CD4-positive, CD25-positive, alpha-beta regulatory T cell (primary cell): ENCODE measurements around the gene ACADS. TPM values are rescaled to one million over a fixed set of nuclear protein-coding genes. Genes with fewer than 3 reads are reported as not detected.

ENCODE experiments used
- ATAC-seq, 2 donors: fragments of 150-1000 bp; cut with Tn5 transposase; one replicate each; pipeline ENCODE4 v1.10.0; 2021; ENCODE audit warnings: low read depth in 2 of 2, moderate number of reproducible peaks in 2 of 2, moderate library complexity in 1 of 2
- DNase-seq, 3 donors: peaks; one replicate each; pipeline versions ENCODE4 v3.0.0 to v3.0.0-alpha.2; 2012 to 2022; ENCODE audit warnings: mixed read lengths in 1 of 3
- H3K27ac ChIP-seq: one replicate; pipeline ENCODE4 v1.7.0; 2013; ENCODE audit warnings: mild to moderate bottlenecking, low read length; ENCODE audit not compliant: insufficient read depth, poor library complexity, severe bottlenecking
- H3K27me3 ChIP-seq: one replicate; pipeline ENCODE4 v1.7.0; 2013; ENCODE audit warnings: low read length; ENCODE audit not compliant: control insufficient read depth, insufficient read depth
- H3K36me3 ChIP-seq: one replicate; pipeline ENCODE4 v1.7.0; 2013; ENCODE audit warnings: mild to moderate bottlenecking, low read length, moderate library complexity; ENCODE audit not compliant: control insufficient read depth, insufficient read depth
- H3K4me1 ChIP-seq: 2 replicates; pipeline ENCODE4 v1.7.0; 2013; ENCODE audit warnings: mild to moderate bottlenecking, low read length; ENCODE audit not compliant: insufficient read depth, control insufficient read depth, poor library complexity, severe bottlenecking
- H3K4me3 ChIP-seq: one replicate; pipeline ENCODE4 v1.7.0; 2013; ENCODE audit warnings: low read depth, mild to moderate bottlenecking, low read length, moderate library complexity
- H3K9me3 ChIP-seq, 2 experiments: 1 replicate in 1 of 2; 2 replicates in 1 of 2; pipeline ENCODE4 v1.7.0; 2013; ENCODE audit warnings: low read length in 2 of 2, mild to moderate bottlenecking in 1 of 2, moderate library complexity in 1 of 2; ENCODE audit not compliant: control insufficient read depth in 2 of 2
- H3K27ac Mint-ChIP-seq, 3 donors: one replicate each; pipeline ENCODE4 v1.8.0; 2020 to 2022; ENCODE audit warnings: mild to moderate bottlenecking in 3 of 3, mixed read lengths in 3 of 3, moderate library complexity in 2 of 3
- H3K27me3 Mint-ChIP-seq: one replicate; pipeline ENCODE4 v1.8.0; 2022; ENCODE audit warnings: mild to moderate bottlenecking, mixed read lengths
- H3K36me3 Mint-ChIP-seq: one replicate; pipeline ENCODE4 v1.8.0; 2020; ENCODE audit warnings: mixed read lengths
- H3K4me1 Mint-ChIP-seq, 4 donors: one replicate each; pipeline ENCODE4 v1.8.0; 2020 to 2022; ENCODE audit warnings: mixed read lengths in 4 of 4, mild to moderate bottlenecking in 1 of 4
- H3K4me3 Mint-ChIP-seq, 4 donors: one replicate each; pipeline ENCODE4 v1.8.0; 2020 to 2022; ENCODE audit warnings: mild to moderate bottlenecking in 4 of 4, mixed read lengths in 4 of 4, moderate library complexity in 3 of 4
- H3K9me3 Mint-ChIP-seq, 7 donors: one replicate each; pipeline ENCODE4 v1.8.0; 2020 to 2022; ENCODE audit warnings: mixed read lengths in 7 of 7, mild to moderate bottlenecking in 3 of 7, moderate library complexity in 2 of 7
- polyA plus RNA-seq, 4 donors: library from polyadenylated mRNA; unstranded; fragments of 300-500 nt; fragmentation: Illumina TruSeq; gene quantifications; one replicate each; pipeline ENCODE4 v1.2.3, GENCODE V29; 2021
- total RNA-seq: library from RNA; stranded (reverse); gene quantifications from one replicate; pipeline ENCODE4 v1.2.3, GENCODE V29; 2022

The ACADS gene, protein sequence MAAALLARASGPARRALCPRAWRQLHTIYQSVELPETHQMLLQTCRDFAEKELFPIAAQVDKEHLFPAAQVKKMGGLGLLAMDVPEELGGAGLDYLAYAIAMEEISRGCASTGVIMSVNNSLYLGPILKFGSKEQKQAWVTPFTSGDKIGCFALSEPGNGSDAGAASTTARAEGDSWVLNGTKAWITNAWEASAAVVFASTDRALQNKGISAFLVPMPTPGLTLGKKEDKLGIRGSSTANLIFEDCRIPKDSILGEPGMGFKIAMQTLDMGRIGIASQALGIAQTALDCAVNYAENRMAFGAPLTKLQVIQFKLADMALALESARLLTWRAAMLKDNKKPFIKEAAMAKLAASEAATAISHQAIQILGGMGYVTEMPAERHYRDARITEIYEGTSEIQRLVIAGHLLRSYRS
- total RNA-seq (10.9 TPM), polyA plus RNA-seq (10 to 100 TPM; 26.6 to 29.8 (median 27.4) TPM)

- no peaks in the 10 kb centered on the region for H3K27me3 ChIP-seq
- peak; percentile 85 to 89 (median 86) for DNase-seq
- no peaks in the 10 kb centered on the region for H3K9me3 ChIP-seq
- ATAC-seq, result peak; percentile 100
- peak within 1 kb of the TSS; percentile 68 for H3K4me3 ChIP-seq
- H3K36me3 ChIP-seq, result peaks cover 26% of the 10 kb centered on the region
- peak within 1 kb of the TSS; percentile 86 to 95 (median 94) for H3K4me3 Mint-ChIP-seq
- H3K36me3 Mint-ChIP-seq, result peaks cover 26% of the 10 kb centered on the region
- H3K27ac ChIP-seq, result peak within 1 kb of the TSS; percentile 31
- peaks cover 13% of the 10 kb centered on the region for H3K4me1 ChIP-seq
- peaks cover 0 to 5% (median 0%) of the 10 kb centered on the region in 7 donors for H3K9me3 Mint-ChIP-seq
- H3K27ac Mint-ChIP-seq, result peak within 1 kb of the TSS in 2 of 3 donors; percentile 90 to 96
- H3K27me3 Mint-ChIP-seq, result no peaks in the 10 kb centered on the region
- peaks cover 0 to 28% (median 19%) of the 10 kb centered on the region in 4 donors for H3K4me1 Mint-ChIP-seq
Measured at GRCh38 chr12:120725659-120726509, at the start of gene ACADS. Gene ACADS (plus strand): TSS chr12:120725826. CDS start chr12:120725886, 60 bp downstream.

- H3K27me3 ChIP-seq, result no peaks in the 10 kb centered on the region
- Mint-ChIP-seq H3K9me3 (peaks cover 0 to 3% (median 0%) of the 10 kb centered on the region in 7 donors), H3K27ac (peak overlapping the region in 2 of 3 donors; percentile 60 to 76), H3K4me1 (peaks cover 0 to 6% (median 3%) of the 10 kb centered on the region in 4 donors), H3K4me3 (no peak overlapping the region), H3K27me3 (peaks cover 22% of the 10 kb centered on the region), H3K36me3 (no peaks in the 10 kb centered on the region)
- peak in 1 of 3 donors; percentile 68 for DNase-seq
- peaks cover 7% of the 10 kb centered on the region for H3K4me1 ChIP-seq
- no peaks in the 10 kb centered on the region for H3K36me3 ChIP-seq
- H3K9me3 ChIP-seq, result no peaks in the 10 kb centered on the region
- peak; percentile 65 for ATAC-seq
- no peak overlapping the region for H3K4me3 ChIP-seq
- H3K27ac ChIP-seq, result no peak overlapping the region
Measured at GRCh38 chr12:120677765-120678473, 47.7 kb upstream of the ACADS start.

GRCh38 chr12:120678572-120678971 lies 47.1 kb upstream of the ACADS start:
- no peak overlapping the region for H3K4me3 Mint-ChIP-seq
- H3K4me1 ChIP-seq, result peaks cover 7% of the 10 kb centered on the region
- H3K27me3 Mint-ChIP-seq, result peaks cover 22% of the 10 kb centered on the region
- no peak overlapping the region for H3K27ac ChIP-seq
- H3K36me3 Mint-ChIP-seq, result no peaks in the 10 kb centered on the region
- peak in 1 of 3 donors; percentile 44 for DNase-seq
- ATAC-seq, result no peak
- H3K4me1 Mint-ChIP-seq, result peaks cover 0 to 6% (median 3%) of the 10 kb centered on the region in 4 donors
- H3K9me3 Mint-ChIP-seq, result peaks cover 0 to 3% (median 0%) of the 10 kb centered on the region in 7 donors
- peak overlapping the region in 1 of 3 donors; percentile 60 for H3K27ac Mint-ChIP-seq
- H3K9me3 ChIP-seq, result no peaks in the 10 kb centered on the region
- no peak overlapping the region for H3K4me3 ChIP-seq
- no peaks in the 10 kb centered on the region for H3K27me3 ChIP-seq
- no peaks in the 10 kb centered on the region for H3K36me3 ChIP-seq

GRCh38 chr12:120680165-120680738 lies 45.4 kb upstream of the ACADS start:
- Histone ChIP-seq H3K4me1 (peaks cover 7% of the 10 kb centered on the region), H3K4me3 (no peak overlapping the region), H3K36me3 (no peaks in the 10 kb centered on the region), H3K27me3 (no peaks in the 10 kb centered on the region), H3K9me3 (no peaks in the 10 kb centered on the region), H3K27ac (no peak overlapping the region)
- Mint-ChIP-seq H3K4me3 (no peak overlapping the region), H3K36me3 (no peaks in the 10 kb centered on the region), H3K9me3 (no peaks in the 10 kb centered on the region), H3K27me3 (peaks cover 15% of the 10 kb centered on the region), H3K4me1 (peaks cover 0 to 7% (median 3%) of the 10 kb centered on the region in 4 donors), H3K27ac (no peak overlapping the region)
- ATAC-seq, result no peak
- DNase-seq, result no peak

GRCh38 chr12:120684523-120684932 lies 41.1 kb upstream of the ACADS start:
- no peaks in the 10 kb centered on the region for H3K27me3 ChIP-seq
- H3K36me3 ChIP-seq, result no peaks in the 10 kb centered on the region
- H3K27ac ChIP-seq, result no peak overlapping the region
- Mint-ChIP-seq H3K4me1 (peaks cover 4 to 26% (median 21%) of the 10 kb centered on the region in 4 donors), H3K27ac (peak overlapping the region in 2 of 3 donors; percentile 20 to 35), H3K27me3 (peaks cover 7% of the 10 kb centered on the region), H3K36me3 (no peaks in the 10 kb centered on the region), H3K9me3 (no peaks in the 10 kb centered on the region), H3K4me3 (peak overlapping the region in 1 of 4 donors; percentile 73)
- DNase-seq, result peak in 1 of 3 donors; percentile 21
- ATAC-seq, result no peak
- H3K4me3 ChIP-seq, result no peak overlapping the region
- H3K9me3 ChIP-seq, result no peaks in the 10 kb centered on the region
- H3K4me1 ChIP-seq, result peaks cover 25% of the 10 kb centered on the region

GRCh38 chr12:120685522-120685921 lies 40.1 kb upstream of the ACADS start:
- ATAC-seq, result no peak
- Histone ChIP-seq H3K4me3 (peak overlapping the region; percentile 80), H3K9me3 (no peaks in the 10 kb centered on the region), H3K27ac (peak overlapping the region; percentile 8), H3K4me1 (peaks cover 26% of the 10 kb centered on the region), H3K27me3 (no peaks in the 10 kb centered on the region), H3K36me3 (no peaks in the 10 kb centered on the region)
- no peak for DNase-seq
- Mint-ChIP-seq H3K9me3 (no peaks in the 10 kb centered on the region), H3K36me3 (no peaks in the 10 kb centered on the region), H3K27me3 (peaks cover 7% of the 10 kb centered on the region), H3K27ac (peak overlapping the region in 1 of 3 donors; percentile 35), H3K4me1 (peaks cover 4 to 33% (median 27%) of the 10 kb centered on the region in 4 donors), H3K4me3 (peak overlapping the region; percentile 31 to 99 (median 96))
